Neural cell (in vitro differentiated cells): ENCODE results near the gene MRTFA. TPM values are rescaled to one million over a fixed set of nuclear protein-coding genes. Genes with fewer than 3 reads are reported as not detected.

Experiments used
- H2AFZ ChIP-seq: fragments of 200-600, 300-800 bp; sonication (generic), shearing (Covaris generic); 2 replicates; pipeline ENCODE4 v1.6.0; 2014; ENCODE audit warnings: low read depth, mild to moderate bottlenecking, antibody characterized with exemption, low read length, moderate library complexity
- H3F3A ChIP-seq: fragments of 200-600 bp; shearing (Covaris generic); 2 replicates; pipeline ENCODE4 v1.6.1; 2016; ENCODE audit warnings: mild to moderate bottlenecking, moderate library complexity, mixed read lengths, antibody characterized with exemption, low read length; ENCODE audit not compliant: insufficient read depth, poor library complexity, severe bottlenecking
- H3K27ac ChIP-seq: fragments of 200-600, 300-800 bp; sonication (generic), shearing (Covaris generic); 2 replicates; pipeline ENCODE4 v1.5.1; 2014; ENCODE audit warnings: mild to moderate bottlenecking, low read length, moderate library complexity
- H3K27me3 ChIP-seq: fragments of 300-800, 200-600 bp; sonication (generic), shearing (Covaris generic); 2 replicates; pipeline ENCODE4 v1.6.0; 2014; ENCODE audit warnings: mild to moderate bottlenecking, low read depth, low read length, moderate library complexity; ENCODE audit not compliant: insufficient read depth
- H3K36me3 ChIP-seq: fragments of 300-800, 200-600 bp; sonication (generic), shearing (Covaris generic); 2 replicates; pipeline ENCODE4 v1.5.1; 2014; ENCODE audit warnings: mild to moderate bottlenecking, antibody characterized with exemption, low read length, moderate library complexity; ENCODE audit not compliant: insufficient read depth
- H3K4me2 ChIP-seq: fragments of 300-800, 200-600 bp; sonication (generic), shearing (Covaris generic); 2 replicates; pipeline ENCODE4 v1.6.0; 2014; ENCODE audit warnings: mild to moderate bottlenecking, low read length
- H3K4me3 ChIP-seq: fragments of 300-800, 200-600 bp; sonication (generic), shearing (Covaris generic); 2 replicates; pipeline ENCODE4 v1.5.1; 2014; ENCODE audit warnings: mild to moderate bottlenecking, low read length, moderate library complexity
- H3K79me2 ChIP-seq: fragments of 200-600 bp; shearing (Covaris generic); replicated peaks from 2 replicates; pipeline ENCODE4 v1.6.0; 2014; ENCODE audit warnings: mild to moderate bottlenecking, low read length, moderate library complexity; ENCODE audit not compliant: insufficient read depth
- H3K9ac ChIP-seq: fragments of 300-800, 200-600 bp; sonication (generic), shearing (Covaris generic); 2 replicates; pipeline ENCODE4 v1.6.1; 2016; ENCODE audit warnings: mild to moderate bottlenecking, low read length, mixed read lengths
- H3K9me2 ChIP-seq: fragments of 200-600 bp; shearing (Covaris generic); 2 replicates; pipeline ENCODE4 v1.6.1; 2016; ENCODE audit warnings: mild to moderate bottlenecking, low read length, mixed read lengths; ENCODE audit not compliant: insufficient read depth
- H3K9me3 ChIP-seq: fragments of 200-600, 300-800 bp; sonication (generic), shearing (Covaris generic); 2 replicates; pipeline ENCODE4 v1.6.1; 2016; ENCODE audit warnings: mild to moderate bottlenecking, mixed run types, low read length, moderate library complexity, mixed read lengths
- H4K20me1 ChIP-seq: fragments of 200-600 bp; shearing (Covaris generic); 2 replicates; pipeline ENCODE4 v1.6.1; 2016; ENCODE audit warnings: mild to moderate bottlenecking, mixed run types; ENCODE audit not compliant: insufficient read depth
- EP300 ChIP-seq: fragments of 450-650 bp; conservative IDR thresholded peaks from 2 replicates; pipeline ENCODE4 v1.6.1; 2014; ENCODE audit warnings: antibody characterized with exemption, mild to moderate bottlenecking, moderate library complexity; ENCODE audit not compliant: poor library complexity, severe bottlenecking
- EZH2 ChIP-seq: fragments of 200-600, 300-800 bp; shearing (Covaris generic), sonication (generic); IDR thresholded peaks from 2 replicates; pipeline ENCODE4 v1.6.1; 2014; ENCODE audit warnings: antibody characterized with exemption, low read length, borderline replicate concordance, mild to moderate bottlenecking; ENCODE audit not compliant: insufficient read depth, poor library complexity, severe bottlenecking
- MXI1 ChIP-seq: fragments of 450-650 bp; conservative IDR thresholded peaks from 2 replicates; pipeline ENCODE4 v1.6.1; 2014; ENCODE audit warnings: antibody characterized with exemption, mild to moderate bottlenecking; ENCODE audit not compliant: poor library complexity, severe bottlenecking
- POLR2AphosphoS5 ChIP-seq: IDR thresholded peaks from 2 replicates; pipeline ENCODE4 v1.6.1; 2012
- RAD21 ChIP-seq: fragments of 450-650 bp; conservative IDR thresholded peaks from 2 replicates; pipeline ENCODE4 v1.6.1; 2014; ENCODE audit warnings: antibody characterized with exemption, mild to moderate bottlenecking, moderate library complexity
- SMC3 ChIP-seq: fragments of 450-650 bp; conservative IDR thresholded peaks from 2 replicates; pipeline ENCODE4 v1.6.1; 2014; ENCODE audit warnings: antibody characterized with exemption, mild to moderate bottlenecking, moderate library complexity; ENCODE audit not compliant: poor library complexity
- TAF1 ChIP-seq: IDR thresholded peaks from 2 replicates; pipeline ENCODE4 v1.6.1; 2012; ENCODE audit warnings: low read depth
- polyA plus RNA-seq: library from polyadenylated mRNA; depleted of rRNA; stranded (reverse); fragments of >200 nt; gene quantifications from 2 replicates; pipeline ENCODE4 v1.2.3, GENCODE V29; 2014
- TF ChIP-seq, protein P1 (sequence below): fragments of 450-650 bp; IDR thresholded peaks from 2 replicates; pipeline ENCODE4 v1.5.1; 2014; ENCODE audit warnings: antibody characterized with exemption, mild to moderate bottlenecking, moderate library complexity; ENCODE audit not compliant: poor library complexity, severe bottlenecking
- TF ChIP-seq, protein P2 (sequence below): IDR thresholded peaks from 2 replicates; pipeline ENCODE4 v1.6.1; 2012; ENCODE audit warnings: borderline replicate concordance

The MRTFA gene
- polyA plus RNA-seq, 1 donor from 2014 or later: 19.3 TPM

DNA sequence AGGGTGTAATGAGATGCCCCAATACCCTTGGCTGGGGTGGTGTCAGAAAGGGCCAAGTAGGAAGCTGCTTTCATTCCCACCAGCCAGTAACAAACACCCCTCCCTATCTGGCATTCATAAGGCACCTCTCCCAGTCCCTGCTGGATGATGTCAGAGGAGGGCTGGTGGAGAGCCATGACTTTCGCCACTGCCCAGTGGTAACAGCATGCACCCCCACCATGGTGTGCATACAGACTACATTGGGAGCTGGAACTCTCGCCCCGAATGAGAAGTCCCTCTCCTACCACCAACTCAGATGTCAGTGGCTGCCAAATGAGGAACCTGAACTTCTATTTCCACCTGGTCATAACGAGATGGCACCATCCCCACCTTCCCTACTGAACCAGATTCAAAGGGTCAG is 192.8 kb downstream of the MRTFA start:
- Histone ChIP-seq H3K27me3 (no peaks in the 10 kb centered on the region), H3K9ac (no peak overlapping the region), H4K20me1 (no peaks in the 10 kb centered on the region), H3K9me2 (no peaks in the 10 kb centered on the region), H3F3A (no peaks in the 10 kb centered on the region), H2AFZ (no peak overlapping the region), H3K79me2 (no peaks in the 10 kb centered on the region), H3K4me3 (no peak overlapping the region), H3K4me2 (no peak overlapping the region), H3K27ac (no peak overlapping the region), H3K36me3 (no peaks in the 10 kb centered on the region), H3K9me3 (no peaks in the 10 kb centered on the region)
- TF ChIP-seq SMC3 (no peak), TAF1 (no peak), RAD21 (no peak), POLR2AphosphoS5 (no peak), EZH2 (no peak), EP300 (no peak), MXI1 (no peak)
- TF ChIP-seq, protein P1, sequence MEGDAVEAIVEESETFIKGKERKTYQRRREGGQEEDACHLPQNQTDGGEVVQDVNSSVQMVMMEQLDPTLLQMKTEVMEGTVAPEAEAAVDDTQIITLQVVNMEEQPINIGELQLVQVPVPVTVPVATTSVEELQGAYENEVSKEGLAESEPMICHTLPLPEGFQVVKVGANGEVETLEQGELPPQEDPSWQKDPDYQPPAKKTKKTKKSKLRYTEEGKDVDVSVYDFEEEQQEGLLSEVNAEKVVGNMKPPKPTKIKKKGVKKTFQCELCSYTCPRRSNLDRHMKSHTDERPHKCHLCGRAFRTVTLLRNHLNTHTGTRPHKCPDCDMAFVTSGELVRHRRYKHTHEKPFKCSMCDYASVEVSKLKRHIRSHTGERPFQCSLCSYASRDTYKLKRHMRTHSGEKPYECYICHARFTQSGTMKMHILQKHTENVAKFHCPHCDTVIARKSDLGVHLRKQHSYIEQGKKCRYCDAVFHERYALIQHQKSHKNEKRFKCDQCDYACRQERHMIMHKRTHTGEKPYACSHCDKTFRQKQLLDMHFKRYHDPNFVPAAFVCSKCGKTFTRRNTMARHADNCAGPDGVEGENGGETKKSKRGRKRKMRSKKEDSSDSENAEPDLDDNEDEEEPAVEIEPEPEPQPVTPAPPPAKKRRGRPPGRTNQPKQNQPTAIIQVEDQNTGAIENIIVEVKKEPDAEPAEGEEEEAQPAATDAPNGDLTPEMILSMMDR: no peak
- TF ChIP-seq, protein P2, sequence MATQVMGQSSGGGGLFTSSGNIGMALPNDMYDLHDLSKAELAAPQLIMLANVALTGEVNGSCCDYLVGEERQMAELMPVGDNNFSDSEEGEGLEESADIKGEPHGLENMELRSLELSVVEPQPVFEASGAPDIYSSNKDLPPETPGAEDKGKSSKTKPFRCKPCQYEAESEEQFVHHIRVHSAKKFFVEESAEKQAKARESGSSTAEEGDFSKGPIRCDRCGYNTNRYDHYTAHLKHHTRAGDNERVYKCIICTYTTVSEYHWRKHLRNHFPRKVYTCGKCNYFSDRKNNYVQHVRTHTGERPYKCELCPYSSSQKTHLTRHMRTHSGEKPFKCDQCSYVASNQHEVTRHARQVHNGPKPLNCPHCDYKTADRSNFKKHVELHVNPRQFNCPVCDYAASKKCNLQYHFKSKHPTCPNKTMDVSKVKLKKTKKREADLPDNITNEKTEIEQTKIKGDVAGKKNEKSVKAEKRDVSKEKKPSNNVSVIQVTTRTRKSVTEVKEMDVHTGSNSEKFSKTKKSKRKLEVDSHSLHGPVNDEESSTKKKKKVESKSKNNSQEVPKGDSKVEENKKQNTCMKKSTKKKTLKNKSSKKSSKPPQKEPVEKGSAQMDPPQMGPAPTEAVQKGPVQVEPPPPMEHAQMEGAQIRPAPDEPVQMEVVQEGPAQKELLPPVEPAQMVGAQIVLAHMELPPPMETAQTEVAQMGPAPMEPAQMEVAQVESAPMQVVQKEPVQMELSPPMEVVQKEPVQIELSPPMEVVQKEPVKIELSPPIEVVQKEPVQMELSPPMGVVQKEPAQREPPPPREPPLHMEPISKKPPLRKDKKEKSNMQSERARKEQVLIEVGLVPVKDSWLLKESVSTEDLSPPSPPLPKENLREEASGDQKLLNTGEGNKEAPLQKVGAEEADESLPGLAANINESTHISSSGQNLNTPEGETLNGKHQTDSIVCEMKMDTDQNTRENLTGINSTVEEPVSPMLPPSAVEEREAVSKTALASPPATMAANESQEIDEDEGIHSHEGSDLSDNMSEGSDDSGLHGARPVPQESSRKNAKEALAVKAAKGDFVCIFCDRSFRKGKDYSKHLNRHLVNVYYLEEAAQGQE: no peak

DNA sequence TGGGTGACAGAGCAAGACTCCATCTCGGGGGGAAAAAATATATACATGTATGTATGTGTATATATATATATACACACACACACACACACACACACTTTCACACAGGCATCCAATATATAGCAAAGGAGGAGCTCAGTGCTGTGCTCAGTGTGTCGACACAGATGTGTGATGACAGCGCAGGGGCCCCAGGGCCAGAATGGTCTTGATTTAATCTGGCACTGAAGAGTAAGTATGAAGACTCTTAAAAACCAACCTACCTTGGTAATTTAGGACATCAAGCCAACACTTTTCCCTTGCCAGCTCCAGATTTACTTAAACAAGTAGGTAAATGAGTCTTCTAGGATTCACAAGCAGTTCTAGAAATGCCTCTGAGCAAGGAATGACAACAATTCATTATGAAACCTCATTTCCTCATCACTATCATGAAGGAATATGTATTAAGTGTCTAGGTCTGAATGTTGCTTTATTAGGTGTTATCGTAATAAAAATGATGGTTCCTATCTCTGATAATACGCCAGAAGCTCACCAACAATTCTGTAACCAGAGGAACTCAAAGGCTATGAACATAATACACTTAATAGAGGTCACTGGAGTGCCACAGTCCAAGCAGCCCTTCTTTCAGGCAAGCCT is 194.6 kb downstream of the MRTFA start:
- Histone ChIP-seq H3K27me3 (no peaks in the 10 kb centered on the region), H3K36me3 (no peaks in the 10 kb centered on the region), H3K27ac (no peak overlapping the region), H3K9ac (no peak overlapping the region), H3K9me2 (no peaks in the 10 kb centered on the region), H3K9me3 (no peaks in the 10 kb centered on the region), H3K79me2 (no peaks in the 10 kb centered on the region), H4K20me1 (no peaks in the 10 kb centered on the region), H2AFZ (no peak overlapping the region), H3K4me3 (no peak overlapping the region), H3K4me2 (no peak overlapping the region), H3F3A (no peaks in the 10 kb centered on the region)
- no peak for TF ChIP-seq EZH2
